Activated naive CD8-positive, alpha-beta T cell treated with anti-CD3 and anti-CD28 coated beads, Interleukin-2, amount 10 ng/mL, durations not matched to agents 7 days and 5 days (primary cell): ENCODE data around the gene FBXO47. TPM values are rescaled to one million over a fixed set of nuclear protein-coding genes. Genes with fewer than 3 reads are reported as not detected.
A peak's percentile ranks its signal among the peaks of the same experiment; 100 is the strongest.
"Not testable (repeated sequence)": the region's sequence is repeated elsewhere in the genome, so short reads cannot be mapped to it uniquely, and the experiment has no call there.

ENCODE experiments used
- ATAC-seq: fragments of 150-1000 bp; cut with Tn5 transposase; one replicate; pipeline ENCODE4 v1.10.0; 2021; ENCODE audit warnings: low read depth, moderate library complexity
- POLR2A ChIA-PET: fragments of 350-600 bp; sonication (Branson Sonifier 250); formaldehyde crosslinking; loops from one replicate; lab custom pipeline; 2021; ENCODE audit warnings: antibody characterized with exemption; lab: Charles Lee
- DNase-seq: peaks from one replicate; pipeline ENCODE4 v3.0.0; 2021
- H3K27ac Mint-ChIP-seq: one replicate; pipeline ENCODE4 v1.8.0; 2022; ENCODE audit warnings: mild to moderate bottlenecking, mixed read lengths
- H3K27me3 Mint-ChIP-seq: one replicate; pipeline ENCODE4 v1.8.0; 2022; ENCODE audit warnings: mild to moderate bottlenecking, moderate library complexity, mixed read lengths
- H3K36me3 Mint-ChIP-seq: one replicate; pipeline ENCODE4 v1.8.0; 2021; ENCODE audit warnings: mild to moderate bottlenecking, mixed read lengths
- H3K4me1 Mint-ChIP-seq: one replicate; pipeline ENCODE4 v1.8.0; 2021; ENCODE audit warnings: mixed read lengths
- H3K4me3 Mint-ChIP-seq: one replicate; pipeline ENCODE4 v1.8.0; 2022; ENCODE audit warnings: mild to moderate bottlenecking, moderate library complexity, mixed read lengths
- H3K9me3 Mint-ChIP-seq: one replicate; pipeline ENCODE4 v1.8.0; 2021; ENCODE audit warnings: mixed read lengths
- total RNA-seq, 2 experiments: library from RNA; stranded (reverse); gene quantifications; one replicate each; pipeline ENCODE4 v1.2.3, GENCODE V29; 2021

The FBXO47 gene
- total RNA-seq, 2 experiments from 2014 or later: 0.14 TPM; not detected in 1

DNA sequence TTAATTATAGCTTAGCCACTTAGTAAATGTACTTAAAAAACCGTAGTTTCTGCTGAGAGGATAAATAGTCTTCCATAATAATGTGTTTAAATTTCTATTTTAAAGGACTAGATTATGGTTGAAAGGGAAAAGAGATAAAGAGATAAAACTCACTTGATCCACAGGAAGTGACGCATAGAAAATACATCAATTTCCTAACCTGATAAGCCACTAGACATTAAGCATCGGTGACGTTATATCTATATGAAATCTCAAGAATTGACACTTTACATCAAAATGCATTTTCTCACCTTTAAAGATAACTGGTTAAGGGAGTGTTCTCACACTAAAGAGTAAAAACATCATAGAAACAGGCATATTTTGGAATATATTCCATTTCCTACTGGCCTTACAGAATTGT, 5.8 kb downstream of the FBXO47 start:
- H3K9me3 Mint-ChIP-seq: no peaks in the 10 kb centered on the region
- no peak overlapping the region for H3K4me3 Mint-ChIP-seq
- DNase-seq: no peak
- no peak overlapping the region for H3K27ac Mint-ChIP-seq
- no peaks in the 10 kb centered on the region for H3K27me3 Mint-ChIP-seq
- POLR2A ChIA-PET: interaction anchor here (0.6 to 1.5 kb wide), 2 partner anchors 13 to 92 kb away, joined by 3 to 6 read pairs; partner anchors contain the start of gene LASP1
- H3K4me1 Mint-ChIP-seq: peaks cover 26% of the 10 kb centered on the region
- ATAC-seq: no peak
- H3K36me3 Mint-ChIP-seq: no peaks in the 10 kb centered on the region

DNA sequence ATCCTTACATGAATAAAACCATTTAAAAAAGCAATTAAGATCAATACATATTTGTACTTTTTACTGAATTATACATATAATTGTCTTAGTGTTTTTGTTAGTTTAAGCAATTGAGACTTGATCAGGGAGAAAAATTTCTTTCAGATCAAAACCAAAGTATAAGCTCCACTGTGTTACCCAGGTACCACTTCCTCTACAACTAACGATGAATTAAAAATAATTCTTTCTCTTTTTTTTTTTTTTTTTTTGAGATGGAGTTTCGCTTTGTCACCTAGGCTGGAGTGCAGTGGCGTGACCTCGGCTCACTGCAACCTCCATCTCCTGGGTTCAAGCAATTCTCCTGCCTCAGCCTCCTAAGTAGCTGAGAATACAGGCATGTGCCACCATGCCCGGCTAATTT, 6.8 kb downstream of the FBXO47 start:
- Mint-ChIP-seq H3K27me3 (no peaks in the 10 kb centered on the region), H3K27ac (peak overlapping the region; percentile 58), H3K4me3 (peak overlapping the region; percentile 19), H3K4me1 (peaks cover 26% of the 10 kb centered on the region), H3K36me3 (no peaks in the 10 kb centered on the region), H3K9me3 (no peaks in the 10 kb centered on the region)
- ATAC-seq (peak; percentile 71), DNase-seq (no peak)
- POLR2A ChIA-PET: interaction anchor here (0.5 to 1.0 kb wide), 10 partner anchors 8 to 401 kb away, joined by 3 to 4 read pairs (median 3); no protein-coding TSS in a partner anchor

DNA sequence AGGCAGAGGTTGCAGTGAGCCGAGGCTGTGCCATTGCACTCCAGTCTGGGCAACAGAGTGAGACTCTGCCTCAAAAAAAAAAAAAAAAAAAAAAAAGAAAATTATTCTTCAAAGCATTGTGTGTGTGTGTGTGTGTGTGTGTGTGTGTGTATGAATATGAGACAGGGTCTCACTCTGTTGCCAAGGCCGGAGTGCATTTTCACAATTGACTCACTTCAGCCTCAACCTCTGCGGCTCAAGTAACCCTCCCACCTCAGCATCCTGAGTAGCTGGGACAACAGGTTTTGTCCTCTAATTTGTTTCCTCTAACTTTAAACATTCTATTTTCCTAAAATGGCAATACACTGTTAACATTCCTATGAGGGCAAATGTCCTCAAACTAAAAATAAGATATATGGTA, 7.7 kb downstream of the FBXO47 start:
- Mint-ChIP-seq H3K27ac (no peak overlapping the region), H3K36me3 (no peaks in the 10 kb centered on the region), H3K4me1 (peaks cover 26% of the 10 kb centered on the region), H3K9me3 (no peaks in the 10 kb centered on the region), H3K4me3 (no peak overlapping the region), H3K27me3 (no peaks in the 10 kb centered on the region)
- DNase-seq: no peak
- no peak for ATAC-seq
- POLR2A ChIA-PET: interaction anchor here (0.7 to 1.0 kb wide), 2 partner anchors 33 to 34 kb away, joined by 3 to 4 read pairs; partner anchors contain the start of gene LASP1NB

DNA sequence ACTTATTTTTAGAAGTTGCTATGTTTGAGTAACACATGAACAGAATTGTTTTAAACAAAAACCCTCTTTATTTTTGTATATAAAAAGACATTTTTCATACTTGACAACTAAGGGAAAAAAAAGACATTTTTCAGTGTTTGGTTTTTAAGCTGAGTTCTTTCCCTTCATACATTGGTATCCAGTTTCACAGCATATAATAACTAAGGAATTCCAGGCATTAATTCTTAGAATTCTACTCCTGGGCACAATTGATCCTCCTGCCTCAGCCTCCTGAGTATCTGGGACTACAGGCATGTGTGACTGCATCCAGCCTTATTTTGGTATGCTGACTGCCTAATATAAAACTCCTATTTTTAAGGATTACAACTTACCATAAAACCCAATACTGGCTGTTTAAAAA, 8.4 kb downstream of the FBXO47 start:
- Mint-ChIP-seq H3K27ac (no peak overlapping the region), H3K27me3 (no peaks in the 10 kb centered on the region)
- POLR2A ChIA-PET: interaction anchor here (0.6 to 1.8 kb wide), 2 partner anchors 74 to 89 kb away, joined by 6 to 7 read pairs; partner anchors contain the start of gene LASP1

DNA sequence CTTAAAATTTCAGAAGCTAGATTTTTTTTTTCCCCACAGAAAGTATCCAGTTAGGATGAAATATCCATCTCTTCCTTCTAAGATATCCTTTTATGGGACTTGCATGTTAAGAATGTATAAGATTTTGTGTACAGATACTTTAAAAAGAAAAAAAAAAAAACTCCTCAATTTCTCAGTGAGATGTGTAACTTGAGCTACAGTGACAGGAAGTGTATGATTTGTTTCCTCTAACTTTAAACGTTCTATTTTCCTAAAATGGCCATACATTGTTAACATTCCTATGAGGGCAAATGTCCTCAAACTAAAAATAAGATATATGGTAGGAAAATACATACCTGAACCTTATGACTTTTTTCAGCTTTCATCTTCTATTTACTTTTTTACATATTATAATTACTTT, 8.9 kb downstream of the FBXO47 start:
- POLR2A ChIA-PET: interaction anchor here (0.6 to 1.8 kb wide), 2 partner anchors 74 to 88 kb away, joined by 6 to 7 read pairs; partner anchors contain the start of gene LASP1
- Mint-ChIP-seq H3K9me3 (no peaks in the 10 kb centered on the region), H3K4me3 (no peak overlapping the region), H3K4me1 (peaks cover 26% of the 10 kb centered on the region), H3K27me3 (no peaks in the 10 kb centered on the region), H3K36me3 (no peaks in the 10 kb centered on the region), H3K27ac (no peak overlapping the region)
- no peak for DNase-seq
- ATAC-seq: no peak

More for the DNA sequence above, 8.4 kb downstream of the FBXO47 start:
- ATAC-seq (no peak), DNase-seq (no peak)
- H3K36me3 Mint-ChIP-seq: no peaks in the 10 kb centered on the region
- no peak overlapping the region for H3K4me3 Mint-ChIP-seq
- H3K4me1 Mint-ChIP-seq: peaks cover 26% of the 10 kb centered on the region
- no peaks in the 10 kb centered on the region for H3K9me3 Mint-ChIP-seq

DNA sequence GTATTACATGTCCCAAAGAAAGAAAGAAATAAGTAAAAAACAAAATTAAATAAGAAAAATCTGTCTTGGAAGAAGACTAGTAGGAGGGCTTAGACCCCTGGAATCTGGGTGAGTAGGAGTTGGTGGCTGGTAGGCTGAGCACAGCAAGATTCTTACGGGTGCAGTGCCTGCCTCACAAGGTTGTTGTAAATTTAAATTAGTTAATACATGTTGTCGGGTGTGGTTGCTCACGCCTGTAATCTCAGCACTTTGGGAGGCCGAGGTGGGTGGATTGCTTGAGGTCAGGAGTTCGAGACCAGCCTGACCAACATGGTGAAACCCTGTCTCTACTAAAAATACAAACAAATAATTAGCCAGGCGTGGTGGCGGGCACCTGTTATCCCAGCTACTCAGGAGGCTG, 13.4 kb downstream of the FBXO47 start:
- H3K9me3 Mint-ChIP-seq, H3K27ac Mint-ChIP-seq, DNase-seq, H3K4me1 Mint-ChIP-seq, ATAC-seq, H3K27me3 Mint-ChIP-seq, POLR2A ChIA-PET, H3K36me3 Mint-ChIP-seq, H3K4me3 Mint-ChIP-seq: not testable (repeated sequence)

DNA sequence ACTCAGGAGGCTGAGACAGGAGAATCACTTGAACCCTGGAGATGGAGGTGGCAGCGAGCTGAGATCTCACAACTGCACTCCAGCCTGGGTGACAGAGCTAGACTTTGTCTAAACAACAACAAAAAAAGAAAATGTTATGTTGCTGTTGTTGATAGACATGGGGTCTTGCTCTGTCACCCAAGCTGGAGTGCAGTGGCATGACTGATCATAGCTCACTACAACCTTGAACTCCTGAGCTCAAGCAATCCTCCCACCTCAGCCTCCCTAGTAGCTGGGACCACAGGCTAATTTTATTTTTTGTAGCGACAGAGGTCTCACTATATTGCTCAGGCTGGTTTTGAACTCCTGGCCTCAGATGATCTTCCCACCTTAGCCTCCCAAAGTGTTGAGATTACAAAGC, 20.0 kb downstream of the FBXO47 start:
- ATAC-seq: peak; percentile 49
- Mint-ChIP-seq H3K27me3 (no peaks in the 10 kb centered on the region), H3K9me3 (no peaks in the 10 kb centered on the region), H3K4me1 (peaks cover 3% of the 10 kb centered on the region), H3K27ac (no peak overlapping the region), H3K4me3 (no peak overlapping the region), H3K36me3 (peaks cover 1% of the 10 kb centered on the region)
- no peak for DNase-seq
- POLR2A ChIA-PET: no interaction called here

DNA sequence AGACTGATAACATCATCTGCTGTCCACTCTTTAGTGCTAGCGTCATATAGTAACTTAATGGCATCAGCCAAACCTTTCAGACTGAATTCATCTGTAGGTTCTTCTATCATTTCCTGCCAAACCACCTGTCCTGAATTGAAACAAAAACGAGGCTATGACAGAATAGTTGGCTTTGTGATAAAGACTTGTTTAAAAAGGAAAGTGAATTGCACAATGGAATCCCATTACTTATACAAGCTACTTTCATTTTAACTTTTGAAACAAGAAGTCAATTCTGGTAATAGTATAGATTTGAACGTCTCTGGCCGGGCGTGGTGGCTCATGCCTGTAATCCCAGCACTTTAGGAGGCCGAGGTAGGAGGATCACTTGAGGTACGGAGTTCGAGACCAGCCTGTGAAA, 23.6 kb downstream of the FBXO47 start:
- no peak for ATAC-seq
- DNase-seq: no peak
- Mint-ChIP-seq H3K27me3 (no peaks in the 10 kb centered on the region), H3K4me1 (peaks cover 3% of the 10 kb centered on the region), H3K9me3 (no peaks in the 10 kb centered on the region), H3K27ac (no peak overlapping the region), H3K4me3 (no peak overlapping the region), H3K36me3 (no peaks in the 10 kb centered on the region)
- POLR2A ChIA-PET: interaction anchor here (0.5 to 2.9 kb wide), 6 partner anchors 17 to 118 kb away, joined by 3 to 8 read pairs (median 3); partner anchors contain the start of genes CWC25, LASP1NB and RPL23

DNA sequence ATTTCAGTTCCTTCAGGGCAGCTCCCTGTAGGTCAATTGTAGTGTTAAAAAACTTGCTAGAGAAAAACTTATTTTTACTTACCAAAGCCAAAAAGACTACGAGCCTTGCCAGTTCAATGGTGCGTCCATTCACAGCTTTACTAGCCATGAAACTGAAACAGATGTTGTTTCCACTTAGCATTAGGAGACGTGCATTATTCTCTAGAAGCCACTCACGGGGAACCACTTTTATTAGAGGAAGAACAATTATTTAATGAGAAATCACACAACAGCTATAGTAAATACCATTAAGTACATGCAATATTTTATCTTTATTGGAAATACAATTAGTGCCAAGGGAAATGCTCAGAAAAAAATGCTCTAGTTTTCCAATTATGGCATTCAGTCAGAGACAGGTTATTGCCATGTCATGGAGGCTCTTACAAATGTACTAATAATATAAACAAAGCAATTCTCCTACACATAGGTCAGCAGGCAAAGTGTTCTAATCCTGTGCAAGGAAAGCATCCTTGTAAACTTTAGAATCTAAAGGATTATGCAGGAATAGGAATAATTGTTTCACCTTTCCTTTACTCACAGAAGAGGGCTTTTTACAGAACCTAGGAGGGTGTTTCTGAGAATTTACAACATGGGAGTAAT, 24.4 kb downstream of the FBXO47 start:
- ATAC-seq (no peak), DNase-seq (no peak)
- Mint-ChIP-seq H3K36me3 (no peaks in the 10 kb centered on the region), H3K4me3 (no peak overlapping the region), H3K27ac (no peak overlapping the region), H3K27me3 (no peaks in the 10 kb centered on the region), H3K4me1 (peaks cover 1% of the 10 kb centered on the region), H3K9me3 (no peaks in the 10 kb centered on the region)
- POLR2A ChIA-PET: interaction anchor here (2.9 kb wide), 1 partner anchor 17 kb away, joined by 8 read pairs; the partner anchor contains the start of gene LASP1NB

DNA sequence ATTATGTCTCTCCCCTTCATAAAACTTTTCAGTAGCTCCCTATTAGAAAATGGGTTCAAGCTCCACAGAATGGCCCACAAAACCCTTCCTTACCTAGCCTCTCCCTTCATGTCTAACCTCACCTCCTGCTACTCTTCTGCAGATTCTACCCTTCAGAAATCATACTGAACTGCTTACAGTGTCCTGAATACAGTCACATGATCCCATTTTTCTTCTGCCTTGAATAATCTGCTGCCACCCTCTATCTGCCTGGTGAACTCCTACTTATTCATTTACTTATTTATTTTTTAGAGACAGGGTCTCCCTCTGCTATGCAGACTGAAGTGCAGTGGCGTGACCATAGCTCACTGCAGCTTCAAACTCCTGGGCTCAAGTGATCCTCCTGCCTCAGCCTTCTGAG, 26.8 kb downstream of the FBXO47 start:
- no peaks in the 10 kb centered on the region for H3K9me3 Mint-ChIP-seq
- H3K36me3 Mint-ChIP-seq: no peaks in the 10 kb centered on the region
- no peak overlapping the region for H3K4me3 Mint-ChIP-seq
- no peak overlapping the region for H3K27ac Mint-ChIP-seq
- peaks cover 13% of the 10 kb centered on the region for H3K27me3 Mint-ChIP-seq
- POLR2A ChIA-PET: no interaction called here
- peaks cover 5% of the 10 kb centered on the region for H3K4me1 Mint-ChIP-seq
- ATAC-seq (no peak), DNase-seq (no peak)

DNA sequence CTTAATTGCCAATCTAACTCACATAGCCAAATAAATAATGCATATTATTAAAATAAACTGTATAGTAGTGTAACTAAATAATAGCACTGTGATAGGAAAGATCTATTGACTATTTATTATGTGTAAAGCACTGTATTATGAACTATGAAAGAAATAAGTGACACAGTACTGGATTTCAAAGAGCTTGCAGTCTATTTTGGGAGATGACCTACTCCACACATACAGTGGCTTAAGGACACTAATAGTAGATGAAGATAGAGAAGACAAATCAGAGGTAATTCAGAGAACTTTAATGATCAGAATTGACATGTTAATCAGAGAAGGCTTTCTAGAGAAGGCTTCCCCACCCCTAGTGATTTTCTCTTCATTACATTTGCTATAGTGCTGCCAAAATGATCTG, 27.2 kb downstream of the FBXO47 start:
- ATAC-seq: no peak
- Mint-ChIP-seq H3K27me3 (peaks cover 16% of the 10 kb centered on the region), H3K36me3 (no peaks in the 10 kb centered on the region), H3K9me3 (no peaks in the 10 kb centered on the region), H3K4me1 (peaks cover 5% of the 10 kb centered on the region), H3K27ac (no peak overlapping the region), H3K4me3 (no peak overlapping the region)
- DNase-seq: no peak
- POLR2A ChIA-PET: no interaction called here

DNA sequence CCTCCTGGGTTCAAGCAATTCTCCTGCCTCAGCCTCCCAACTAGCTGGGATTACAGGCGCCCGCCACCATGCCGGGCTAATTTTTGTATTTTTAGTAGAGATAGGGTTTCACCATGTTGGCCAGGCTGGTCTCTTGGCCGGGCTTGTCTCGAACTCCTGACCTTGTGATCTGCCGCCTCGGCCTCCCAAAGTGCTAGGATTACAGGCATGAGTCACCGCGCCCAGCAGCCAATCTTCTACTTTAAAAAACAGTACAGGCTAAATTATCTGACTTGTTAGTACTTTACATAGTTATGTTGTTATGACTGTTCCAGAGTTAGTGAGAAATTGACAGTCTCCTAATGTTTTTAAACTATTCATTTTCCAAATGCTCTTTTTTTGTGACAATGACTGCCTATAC, 33.2 kb downstream of the FBXO47 start:
- not testable (repeated sequence) for H3K27ac Mint-ChIP-seq, H3K9me3 Mint-ChIP-seq, ATAC-seq, H3K36me3 Mint-ChIP-seq, DNase-seq, H3K4me1 Mint-ChIP-seq, H3K4me3 Mint-ChIP-seq
- POLR2A ChIA-PET: interaction anchor here (0.7 kb wide), 1 partner anchor 98 kb away, joined by 3 read pairs; no protein-coding TSS in a partner anchor
- H3K27me3 Mint-ChIP-seq: peaks cover 21% of the 10 kb centered on the region

DNA sequence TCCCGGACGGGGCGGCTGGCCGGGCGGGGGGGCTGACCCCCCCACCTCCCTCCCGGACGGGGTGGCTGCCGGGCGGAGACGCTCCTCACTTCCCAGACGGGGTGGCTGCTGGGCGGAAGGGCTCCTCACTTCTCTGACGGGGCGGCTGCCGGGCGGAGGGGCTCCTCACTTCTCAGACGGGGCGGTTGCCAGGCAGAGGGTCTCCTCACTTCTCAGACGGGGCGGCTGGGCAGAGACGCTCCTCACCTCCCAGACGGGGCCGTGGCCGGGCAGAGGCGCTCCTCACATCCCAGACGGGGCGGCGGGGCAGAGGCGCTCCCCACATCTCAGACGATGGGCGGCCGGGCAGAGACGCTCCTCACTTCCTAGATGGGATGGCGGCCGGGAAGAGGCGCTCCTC, 36.4 kb downstream of the FBXO47 start:
- Mint-ChIP-seq H3K4me1 (peaks cover 14% of the 10 kb centered on the region), H3K27me3 (peaks cover 12% of the 10 kb centered on the region)
- H3K36me3 Mint-ChIP-seq, POLR2A ChIA-PET, H3K9me3 Mint-ChIP-seq, H3K27ac Mint-ChIP-seq, H3K4me3 Mint-ChIP-seq, DNase-seq, ATAC-seq: not testable (repeated sequence)
